H9 (cell line): ENCODE data around the gene NTRK3. TPM values are rescaled to one million over a fixed set of nuclear protein-coding genes. Genes with fewer than 3 reads are reported as not detected.

Source experiments
- DNase-seq: peaks from one replicate; pipeline ENCODE4 v3.0.0-alpha.2; 2017
- H2AFZ ChIP-seq: one replicate; pipeline ENCODE4 v1.6.1; 2013; ENCODE audit warnings: mild to moderate bottlenecking, low read length, control low read depth, moderate library complexity
- H2AK5ac ChIP-seq: 2 replicates; pipeline ENCODE4 v1.6.1; 2013; ENCODE audit warnings: low read length, control low read depth, mixed read lengths; ENCODE audit not compliant: insufficient read length
- H2BK120ac ChIP-seq: one replicate; pipeline ENCODE4 v1.6.1; 2013; ENCODE audit warnings: low read depth, mild to moderate bottlenecking, low read length, control low read depth, inconsistent platforms; ENCODE audit not compliant: poor library complexity, severe bottlenecking
- H2BK12ac ChIP-seq: 2 replicates; pipeline ENCODE4 v1.6.1; 2013; ENCODE audit warnings: low read length, control low read depth, mixed read lengths, low read depth; ENCODE audit not compliant: insufficient read length
- H2BK15ac ChIP-seq: 2 replicates; pipeline ENCODE4 v1.6.1; 2013; ENCODE audit warnings: low read depth, low read length, control low read depth
- H2BK20ac ChIP-seq: one replicate; pipeline ENCODE4 v1.6.1; 2013; ENCODE audit warnings: low read depth, mild to moderate bottlenecking, low read length, control low read depth, inconsistent platforms; ENCODE audit not compliant: poor library complexity, severe bottlenecking
- H2BK5ac ChIP-seq: 2 replicates; pipeline ENCODE4 v1.6.1; 2013; ENCODE audit warnings: low read length, control low read depth, mixed read lengths; ENCODE audit not compliant: insufficient read length
- H3K14ac ChIP-seq: 2 replicates; pipeline ENCODE4 v1.6.1; 2013; ENCODE audit warnings: low read length, control low read depth; ENCODE audit not compliant: insufficient read depth
- H3K18ac ChIP-seq: 2 replicates; pipeline ENCODE4 v1.6.1; 2013; ENCODE audit warnings: low read depth, mild to moderate bottlenecking, mixed read lengths, low read length, control low read depth; ENCODE audit not compliant: insufficient read length
- H3K23ac ChIP-seq: 2 replicates; pipeline ENCODE4 v1.6.1; 2013; ENCODE audit warnings: low read length, control low read depth, mixed read lengths, low read depth; ENCODE audit not compliant: insufficient read length
- H3K23me2 ChIP-seq: 2 replicates; pipeline ENCODE4 v1.6.1; 2013; ENCODE audit warnings: low read depth, mild to moderate bottlenecking, mixed read lengths, low read length, control low read depth; ENCODE audit not compliant: insufficient read length, poor library complexity, severe bottlenecking
- H3K27ac ChIP-seq: 2 replicates; pipeline ENCODE4 v1.5.1; 2013; ENCODE audit warnings: low read length, control low read depth, mixed read lengths, low read depth; ENCODE audit not compliant: insufficient read length
- H3K27me3 ChIP-seq: 2 replicates; pipeline ENCODE4 v1.6.1; 2013; ENCODE audit warnings: low read length, control low read depth, inconsistent platforms; ENCODE audit not compliant: insufficient read depth
- H3K4ac ChIP-seq: 2 replicates; pipeline ENCODE4 v1.6.1; 2013; ENCODE audit warnings: low read depth, mild to moderate bottlenecking, control low read depth, inconsistent platforms, low read length, moderate library complexity
- H3K4me1 ChIP-seq: 2 replicates; pipeline ENCODE4 v1.6.1; 2013; ENCODE audit warnings: low read length, control low read depth, inconsistent platforms; ENCODE audit not compliant: insufficient read depth
- H3K4me2 ChIP-seq: 2 replicates; pipeline ENCODE4 v1.6.1; 2013; ENCODE audit warnings: low read length, control low read depth, mixed read lengths; ENCODE audit not compliant: insufficient read length, insufficient read depth
- H3K56ac ChIP-seq: 2 replicates; pipeline ENCODE4 v1.6.1; 2013; ENCODE audit warnings: low read depth, mild to moderate bottlenecking, mixed read lengths, low read length, control low read depth; ENCODE audit not compliant: insufficient read length
- H3K79me1 ChIP-seq: 2 replicates; pipeline ENCODE4 v1.6.1; 2013; ENCODE audit warnings: low read depth, mild to moderate bottlenecking, moderate library complexity, low read length, control low read depth, inconsistent platforms; ENCODE audit not compliant: insufficient read depth, poor library complexity, severe bottlenecking
- H3K79me2 ChIP-seq: 2 replicates; pipeline ENCODE4 v1.6.1; 2013; ENCODE audit warnings: low read length, control low read depth, inconsistent platforms; ENCODE audit not compliant: insufficient read depth
- H3K9ac ChIP-seq: 2 replicates; pipeline ENCODE4 v1.6.1; 2013; ENCODE audit warnings: low read length, control low read depth, mixed read lengths; ENCODE audit not compliant: insufficient read length; ENCODE audit errors: extremely low read depth
- H3K9me3 ChIP-seq: one replicate; pipeline ENCODE4 v1.6.1; 2013; ENCODE audit warnings: low read depth, low read length, inconsistent platforms; ENCODE audit not compliant: control insufficient read depth
- H3T11ph ChIP-seq: one replicate; pipeline ENCODE4 v1.6.1; 2013; ENCODE audit warnings: mild to moderate bottlenecking, low read length, control low read depth, inconsistent platforms
- H4K20me1 ChIP-seq: one replicate; pipeline ENCODE4 v1.6.1; 2013; ENCODE audit not compliant: control insufficient read depth, insufficient read length, insufficient read depth
- H4K5ac ChIP-seq: 2 replicates; pipeline ENCODE4 v1.6.1; 2013; ENCODE audit warnings: low read depth, mild to moderate bottlenecking, mixed read lengths, low read length, control low read depth; ENCODE audit not compliant: insufficient read length
- H4K8ac ChIP-seq: replicated peaks from 2 replicates; pipeline ENCODE4 v1.6.1; 2013; ENCODE audit warnings: low read length, control low read depth, mixed read lengths, low read depth; ENCODE audit not compliant: insufficient read length
- H4K91ac ChIP-seq: 2 replicates; pipeline ENCODE4 v1.6.1; 2013; ENCODE audit warnings: low read depth, mild to moderate bottlenecking, moderate library complexity, mixed read lengths, low read length, control low read depth; ENCODE audit not compliant: insufficient read length
- H3K27ac Mint-ChIP-seq, 3 experiments: 2 replicates in 2 of 3; 3 replicates in 1 of 3; pipeline ENCODE4 v1.8.0; 2020 to 2021; ENCODE audit warnings: mixed read lengths in 3 of 3, mild to moderate bottlenecking in 1 of 3, moderate library complexity in 1 of 3
- H3K27me3 Mint-ChIP-seq: 2 replicates; pipeline ENCODE4 v1.8.0; 2021; ENCODE audit warnings: low read depth, mild to moderate bottlenecking, moderate library complexity, mixed read lengths
- H3K36me3 Mint-ChIP-seq, 3 experiments: 2 replicates in 2 of 3; 3 replicates in 1 of 3; pipeline ENCODE4 v1.8.0; 2020 to 2021; ENCODE audit warnings: low read depth in 3 of 3, mixed read lengths in 3 of 3; ENCODE audit not compliant: insufficient read depth in 1 of 3
- H3K4me1 Mint-ChIP-seq, 2 experiments: 2 replicates each; pipeline ENCODE4 v1.8.0; 2020; ENCODE audit warnings: mixed read lengths in 2 of 2
- H3K4me3 Mint-ChIP-seq, 2 experiments: 2 replicates in 1 of 2; 3 replicates in 1 of 2; pipeline ENCODE4 v1.8.0; 2020 to 2021; ENCODE audit warnings: mild to moderate bottlenecking in 2 of 2, mixed read lengths in 2 of 2, moderate library complexity in 1 of 2
- H3K9me3 Mint-ChIP-seq, 2 experiments: 2 replicates in 1 of 2; 3 replicates in 1 of 2; pipeline ENCODE4 v1.8.0; 2020; ENCODE audit warnings: mild to moderate bottlenecking in 2 of 2, mixed read lengths in 2 of 2, moderate library complexity in 1 of 2
- CTCF ChIP-seq: fragments of 200-600 bp; sonication (generic); conservative IDR thresholded peaks from 3 replicates; pipeline ENCODE4 v1.8.0; 2021; ENCODE audit warnings: antibody characterized with exemption, mild to moderate bottlenecking
- WGBS: extraction: QIAGEN DNeasy Blood & Tissue Kit; methylation state at CpG from one replicate; pipeline ENCODE4 v1.1.7; 2013; ENCODE audit warnings: missing lambda C conversion rate, low lambda C conversion rate, mixed read lengths; ENCODE audit not compliant: insufficient read length; ENCODE audit errors: extremely low coverage; 5-methylcytosine and 5-hydroxymethylcytosine counted together
- total RNA-seq: library from RNA; stranded (reverse); gene quantifications from 2 replicates; pipeline ENCODE4 v1.2.1, GENCODE V29; 2021

NTRK3 gene
- total RNA-seq, 1 experiment from 2014 or later = 2.5 TPM

GRCh38 chr15:88233921-88234320, 22.6 kb downstream of the NTRK3 start:
- no CpG with 5 or more reads among the region's 9 CpGs for WGBS
- no peak overlapping the region for H2BK20ac ChIP-seq
- peaks cover 14% of the 10 kb centered on the region for H3K27me3 Mint-ChIP-seq
- no peak for TF ChIP-seq CTCF
- H3K14ac ChIP-seq = no peak overlapping the region
- H3K18ac ChIP-seq = no peak overlapping the region
- H4K91ac ChIP-seq = no peak overlapping the region
- no peaks in the 10 kb centered on the region for H3K79me1 ChIP-seq
- H3K27ac Mint-ChIP-seq = no peak overlapping the region
- no peak overlapping the region for H3K4me3 Mint-ChIP-seq
- H2BK15ac ChIP-seq = no peak overlapping the region
- no peaks in the 10 kb centered on the region for H3K27me3 ChIP-seq
- H2BK5ac ChIP-seq = no peak overlapping the region
- no peak overlapping the region for H3T11ph ChIP-seq
- no peak overlapping the region for H4K8ac ChIP-seq
- H2BK12ac ChIP-seq = no peak overlapping the region
- H3K9ac ChIP-seq = no peak overlapping the region
- H3K4me1 Mint-ChIP-seq = peaks cover 10 to 17% of the 10 kb centered on the region in 2 experiments
- H3K4ac ChIP-seq = no peak overlapping the region
- no peak overlapping the region for H2AK5ac ChIP-seq
- no peak for DNase-seq
- H3K23ac ChIP-seq = no peak overlapping the region
- H2AFZ ChIP-seq = no peak overlapping the region
- no peaks in the 10 kb centered on the region for H3K9me3 ChIP-seq
- H2BK120ac ChIP-seq = no peak overlapping the region
- H3K27ac ChIP-seq = no peak overlapping the region
- no peaks in the 10 kb centered on the region for H4K20me1 ChIP-seq
- no peak overlapping the region for H4K5ac ChIP-seq
- H3K36me3 Mint-ChIP-seq = peaks cover 0 to 8% (median 3%) of the 10 kb centered on the region in 3 experiments; a peak in 3 of 7 replicates
- no peaks in the 10 kb centered on the region; the same call in 1 of the 2 replicates for H3K4me1 ChIP-seq
- no peaks in the 10 kb centered on the region for H3K79me2 ChIP-seq
- no peak overlapping the region for H3K4me2 ChIP-seq
- no peaks in the 10 kb centered on the region for H3K23me2 ChIP-seq
- H3K56ac ChIP-seq = no peak overlapping the region
- peaks cover 0 to 3% of the 10 kb centered on the region in 2 experiments; a peak in 3 of 5 replicates for H3K9me3 Mint-ChIP-seq
